B cell (primary cell): ENCODE measurements around the gene GGCX. TPM values are rescaled to one million over a fixed set of nuclear protein-coding genes. Genes with fewer than 3 reads are reported as not detected.

ENCODE experiments used
- ATAC-seq: fragments of 200-7000 bp; cut with Tn5 transposase; one replicate; pipeline ENCODE4 v1.10.0; 2021; ENCODE audit warnings: low read depth, mild to moderate bottlenecking, moderate number of reproducible peaks, moderate library complexity
- CTCF ChIA-PET: fragments of 350-600 bp; sonication (Branson Sonifier 250); formaldehyde crosslinking; loops from one replicate; lab custom pipeline; 2021; ENCODE audit warnings: antibody characterized with exemption, inconsistent platforms; lab: Charles Lee
- POLR2A ChIA-PET: fragments of 350-600 bp; sonication (Branson Sonifier 250); formaldehyde crosslinking; loops from one replicate; lab custom pipeline; 2021; ENCODE audit warnings: antibody characterized with exemption; lab: Charles Lee
- DNase-seq: peaks from one replicate; pipeline ENCODE4 v3.0.0; 2013
- H2AFZ ChIP-seq: 2 replicates; pipeline ENCODE4 v1.6.1; 2012; ENCODE audit warnings: mild to moderate bottlenecking, low read depth, low read length; ENCODE audit not compliant: insufficient read depth, poor library complexity, severe bottlenecking
- H3K27ac ChIP-seq, 2 donors: 1 replicate in 1 of 2; 2 replicates in 1 of 2; pipeline ENCODE4 v1.5.1; 2012 to 2013; ENCODE audit warnings: low read length in 2 of 2, mild to moderate bottlenecking in 2 of 2, moderate library complexity in 1 of 2
- H3K27me3 ChIP-seq, 4 experiments: fragments of 200-600 bp in 1 of 4; sonication (generic) in 1 of 4; replicated peaks in 1 of 4; 1 replicate in 2 of 4; 2 replicates in 2 of 4; pipeline versions ENCODE4 v1.6.1 to v1.7.0; 2013 to 2016; ENCODE audit warnings: low read length in 3 of 4, mild to moderate bottlenecking in 2 of 4, mixed read lengths in 1 of 4, moderate library complexity in 1 of 4; ENCODE audit not compliant: insufficient read depth in 4 of 4, control insufficient read depth in 3 of 4; ENCODE audit errors: control extremely low read depth in 1 of 4
- H3K36me3 ChIP-seq, 2 experiments: replicated peaks in 1 of 2; 1 replicate in 1 of 2; 2 replicates in 1 of 2; pipeline versions ENCODE4 v1.6.1 to v1.7.1; 2013; ENCODE audit warnings: low read length in 1 of 2; ENCODE audit not compliant: insufficient read depth in 2 of 2, control insufficient read depth in 1 of 2; ENCODE audit errors: control extremely low read depth in 1 of 2, extremely low read depth in 1 of 2
- H3K4me1 ChIP-seq, 2 donors: fragments of 200-600 bp in 1 of 2; sonication (generic) in 1 of 2; 1 replicate in 1 of 2; 2 replicates in 1 of 2; pipeline versions ENCODE4 v1.5.1 to v1.6.1; 2013 to 2017; ENCODE audit warnings: low read length in 2 of 2; ENCODE audit not compliant: control insufficient read depth in 2 of 2, insufficient read depth in 2 of 2
- H3K4me2 ChIP-seq: replicated peaks from 2 replicates; pipeline ENCODE3; 2012; ENCODE audit warnings: mild to moderate bottlenecking, low read depth, low read length; ENCODE audit not compliant: poor library complexity, severe bottlenecking
- H3K4me3 ChIP-seq, 5 experiments: fragments of 200-600 bp in 1 of 5; sonication (generic) in 1 of 5; 1 replicate in 3 of 5; 2 replicates in 2 of 5; pipeline versions ENCODE4 v1.5.1 to v1.7.0; 2011 to 2016; ENCODE audit warnings: low read length in 4 of 5, mild to moderate bottlenecking in 4 of 5, low read depth in 2 of 5, control low read depth in 1 of 5, moderate library complexity in 1 of 5; ENCODE audit not compliant: insufficient read depth in 1 of 5; ENCODE audit errors: control extremely low read depth in 1 of 5, extremely low read depth in 1 of 5
- H3K79me2 ChIP-seq: fragments of 200-600 bp; sonication (generic); one replicate; pipeline ENCODE4 v1.6.0; 2016; ENCODE audit warnings: low read length; ENCODE audit not compliant: control insufficient read depth, insufficient read depth
- H3K9ac ChIP-seq: fragments of 200-600 bp; sonication (generic); 2 replicates; pipeline ENCODE4 v1.6.1; 2017; ENCODE audit warnings: mild to moderate bottlenecking, low read length, moderate library complexity
- H3K9me3 ChIP-seq, 3 donors: one replicate each; pipeline versions ENCODE4 v1.6.1 to v1.7.1; 2013; ENCODE audit warnings: low read length in 2 of 3; ENCODE audit not compliant: control insufficient read depth in 2 of 3, insufficient read depth in 1 of 3; ENCODE audit errors: control extremely low read depth in 1 of 3
- H4K20me1 ChIP-seq: 2 replicates; pipeline ENCODE4 v1.6.0; 2012; ENCODE audit warnings: mild to moderate bottlenecking, low read length; ENCODE audit not compliant: insufficient read depth, control insufficient read depth, poor library complexity, severe bottlenecking
- H3K27ac Mint-ChIP-seq: one replicate; pipeline ENCODE4 v1.8.0; 2021; ENCODE audit warnings: mixed read lengths
- H3K27me3 Mint-ChIP-seq: one replicate; pipeline ENCODE4 v1.8.0; 2021; ENCODE audit warnings: mixed read lengths
- H3K4me1 Mint-ChIP-seq: one replicate; pipeline ENCODE4 v1.8.0; 2021; ENCODE audit warnings: mixed read lengths
- H3K4me3 Mint-ChIP-seq: one replicate; pipeline ENCODE4 v1.8.0; 2021; ENCODE audit warnings: mixed read lengths
- H3K9me3 Mint-ChIP-seq: one replicate; pipeline ENCODE4 v1.8.0; 2022; ENCODE audit warnings: mixed read lengths; ENCODE audit not compliant: insufficient read depth
- EZH2 ChIP-seq: IDR thresholded peaks from 2 replicates; pipeline ENCODE4 v1.6.1; 2012; ENCODE audit warnings: borderline replicate concordance, low read depth, mild to moderate bottlenecking, moderate library complexity, low read length; ENCODE audit not compliant: insufficient read depth, poor library complexity, severe bottlenecking
- WGBS: methylation state at CpG from one replicate; pipeline ENCODE4 v1.1.5; 2013; ENCODE audit warnings: missing lambda C conversion rate; ENCODE audit not compliant: insufficient coverage; 5-methylcytosine and 5-hydroxymethylcytosine counted together
- intact Hi-C: fragments of 100-400 bp; cut with micrococcal nuclease; formaldehyde crosslinking; loops from one replicate; pipeline ENCODE4 v1.10.0; 2022
- polyA plus RNA-seq: library from polyadenylated mRNA; depleted of rRNA; stranded (reverse); fragments of >200 nt; gene quantifications from 2 replicates; pipeline ENCODE4 v1.2.3, GENCODE V29; 2012
- total RNA-seq, 2 donors: library from RNA; stranded (reverse); fragments of 120-200 nt in 1 of 2; gene quantifications; 1 replicate in 1 of 2; 2 replicates in 1 of 2; pipeline versions ENCODE4 v1.2.3 to v1.2.4, GENCODE V29; 2013 to 2022
- TF ChIP-seq, protein P1 (sequence below): fragments of 200-600 bp; IDR thresholded peaks from one replicate; pipeline ENCODE4 v1.8.0; 2022; ENCODE audit warnings: antibody characterized with exemption, mild to moderate bottlenecking

GGCX gene
- total and polyA plus RNA-seq, 2 donors (not counting 1 experiment from before 2014, with no cell fraction given): 23.5 to 36.8 TPM

DNA sequence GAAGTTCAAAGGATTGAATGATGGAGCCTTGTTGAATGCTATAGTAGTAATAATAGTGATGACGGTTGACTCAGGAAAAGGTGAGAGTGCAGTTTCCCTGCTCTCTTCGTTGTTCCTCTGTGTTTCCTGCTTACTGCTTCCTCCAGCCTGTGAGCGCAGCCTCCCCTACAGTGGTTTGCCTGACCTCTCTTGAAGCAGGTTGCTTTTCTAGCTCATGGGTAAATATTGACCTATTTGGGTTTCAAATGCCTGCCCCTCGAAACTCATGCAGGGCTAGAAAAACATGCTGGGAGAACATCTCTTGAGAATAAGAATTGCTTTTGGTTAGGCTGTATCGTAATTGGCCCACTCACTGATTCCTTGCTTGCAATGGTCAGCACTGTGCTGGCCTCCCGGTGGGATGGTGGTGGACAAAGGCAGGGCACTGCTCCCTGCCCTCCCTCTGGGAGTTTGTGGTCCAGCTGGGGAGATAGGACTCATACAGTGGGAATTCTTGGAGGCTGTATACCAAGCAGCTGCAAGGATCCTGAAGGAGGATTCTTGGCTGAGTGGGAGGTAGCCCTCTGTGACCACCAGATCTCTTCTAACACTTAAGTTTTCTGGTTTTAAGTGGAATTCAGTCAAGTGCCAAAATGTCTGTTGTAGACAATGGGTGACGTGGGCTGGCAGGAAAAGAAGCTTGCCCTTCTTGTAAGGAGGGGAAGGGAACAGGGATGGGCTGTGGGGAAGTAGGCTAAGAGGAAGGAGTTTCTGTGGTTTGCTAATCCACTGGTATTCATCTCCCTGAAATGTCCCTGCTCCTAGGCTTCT, 28.9 kb upstream of the GGCX start:
- H3K4me3 ChIP-seq: no peak overlapping the region
- H2AFZ ChIP-seq: no peak overlapping the region
- no peaks in the 10 kb centered on the region for H3K36me3 ChIP-seq
- no peak overlapping the region for H3K27ac ChIP-seq
- no peaks in the 10 kb centered on the region for H3K9me3 ChIP-seq
- H3K4me1 Mint-ChIP-seq: peaks cover 39% of the 10 kb centered on the region
- H3K9me3 Mint-ChIP-seq: no peaks in the 10 kb centered on the region
- DNase-seq: no peak
- TF ChIP-seq, protein P1, sequence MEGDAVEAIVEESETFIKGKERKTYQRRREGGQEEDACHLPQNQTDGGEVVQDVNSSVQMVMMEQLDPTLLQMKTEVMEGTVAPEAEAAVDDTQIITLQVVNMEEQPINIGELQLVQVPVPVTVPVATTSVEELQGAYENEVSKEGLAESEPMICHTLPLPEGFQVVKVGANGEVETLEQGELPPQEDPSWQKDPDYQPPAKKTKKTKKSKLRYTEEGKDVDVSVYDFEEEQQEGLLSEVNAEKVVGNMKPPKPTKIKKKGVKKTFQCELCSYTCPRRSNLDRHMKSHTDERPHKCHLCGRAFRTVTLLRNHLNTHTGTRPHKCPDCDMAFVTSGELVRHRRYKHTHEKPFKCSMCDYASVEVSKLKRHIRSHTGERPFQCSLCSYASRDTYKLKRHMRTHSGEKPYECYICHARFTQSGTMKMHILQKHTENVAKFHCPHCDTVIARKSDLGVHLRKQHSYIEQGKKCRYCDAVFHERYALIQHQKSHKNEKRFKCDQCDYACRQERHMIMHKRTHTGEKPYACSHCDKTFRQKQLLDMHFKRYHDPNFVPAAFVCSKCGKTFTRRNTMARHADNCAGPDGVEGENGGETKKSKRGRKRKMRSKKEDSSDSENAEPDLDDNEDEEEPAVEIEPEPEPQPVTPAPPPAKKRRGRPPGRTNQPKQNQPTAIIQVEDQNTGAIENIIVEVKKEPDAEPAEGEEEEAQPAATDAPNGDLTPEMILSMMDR: no peak
- no peak for TF ChIP-seq EZH2
- no peaks in the 10 kb centered on the region for H3K27me3 Mint-ChIP-seq
- no peak overlapping the region for H3K4me2 ChIP-seq
- WGBS: 83% methylated on average over 5 of the region's 7 CpGs
- no peaks in the 10 kb centered on the region for H3K27me3 ChIP-seq
- H4K20me1 ChIP-seq: no peaks in the 10 kb centered on the region
- ChIA-PET CTCF (interaction anchor here (1.5 kb wide), 1 partner anchor 10 kb away, joined by 6 read pairs; no protein-coding TSS in a partner anchor), POLR2A (interaction anchor here (1.1 kb wide), 1 partner anchor 12 kb away, joined by 3 read pairs; no protein-coding TSS in a partner anchor)
- H3K27ac Mint-ChIP-seq: no peak overlapping the region
- H3K79me2 ChIP-seq: peaks cover 30% of the 10 kb centered on the region
- intact Hi-C loops: no loop called here
- no peak overlapping the region for H3K4me3 Mint-ChIP-seq
- ATAC-seq: no peak
- no peak overlapping the region for H3K9ac ChIP-seq
- peaks cover 22 to 30% of the 10 kb centered on the region in 2 donors for H3K4me1 ChIP-seq

DNA sequence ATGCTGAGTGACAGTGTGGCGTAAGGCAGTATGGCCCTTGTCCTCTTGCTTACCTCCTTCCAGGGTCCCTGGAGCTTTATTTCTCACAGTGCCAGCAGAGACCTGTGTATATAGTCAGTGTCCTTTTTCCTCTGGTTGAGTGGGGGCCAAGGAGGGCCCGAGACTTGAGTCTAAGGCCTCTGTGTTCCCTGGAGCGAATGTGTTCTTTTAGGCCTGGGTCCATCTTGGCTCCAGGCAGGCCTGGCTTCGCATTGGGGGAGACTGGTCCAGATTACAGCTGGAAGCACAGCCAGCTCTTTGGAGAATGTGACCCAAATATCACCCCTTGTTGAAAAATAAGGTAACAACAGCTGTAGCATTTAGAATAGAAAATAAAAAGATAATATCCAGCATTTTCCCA, 27.9 kb upstream of the GGCX start:
- no peaks in the 10 kb centered on the region for H3K27me3 ChIP-seq
- no peak for ATAC-seq
- no peaks in the 10 kb centered on the region for H3K36me3 ChIP-seq
- WGBS: 91% methylated on average over 3 of the region's 4 CpGs
- H3K27ac ChIP-seq: no peak overlapping the region
- H3K4me2 ChIP-seq: no peak overlapping the region
- Mint-ChIP-seq H3K4me1 (peaks cover 36% of the 10 kb centered on the region), H3K27me3 (no peaks in the 10 kb centered on the region), H3K27ac (no peak overlapping the region), H3K9me3 (no peaks in the 10 kb centered on the region), H3K4me3 (no peak overlapping the region)
- no peak overlapping the region for H3K4me3 ChIP-seq
- H3K9me3 ChIP-seq: no peaks in the 10 kb centered on the region
- ChIA-PET CTCF (interaction anchor here (1.2 to 1.3 kb wide), 2 partner anchors 14 to 28 kb away, joined by 3 read pairs; partner anchors contain the start of genes GGCX and TMEM150A), POLR2A (no interaction called here)
- H3K9ac ChIP-seq: no peak overlapping the region
- H3K4me1 ChIP-seq: peaks cover 20 to 30% of the 10 kb centered on the region in 2 donors
- intact Hi-C loops: no loop called here
- no peak for DNase-seq
- no peak for TF ChIP-seq EZH2
- TF ChIP-seq, protein P1: no peak
- no peaks in the 10 kb centered on the region for H4K20me1 ChIP-seq
- no peak overlapping the region for H2AFZ ChIP-seq
- peaks cover 26% of the 10 kb centered on the region for H3K79me2 ChIP-seq
